DMS79 (cell line): ENCODE measurements around the gene GET4.

Experiments used
- DNase-seq: peaks from one replicate; lab custom pipeline; 2025; lab: John Stamatoyannopoulos, UW

GET4 gene

GRCh38 chr7:876077-876971, at the start of gene GET4:
TSS of gene GET4 (plus strand) at chr7:876554. CDS start at chr7:876646, 92 bp downstream.
- DNase-seq = peak; percentile 55

- DNase-seq = no peak
Measured at GRCh38 chr7:828793-829561, 47.4 kb upstream of the GET4 start.

- DNase-seq = no peak
Measured at GRCh38 chr7:830069-830468, 46.3 kb upstream of the GET4 start.

GRCh38 chr7:831596-832166, 44.7 kb upstream of the GET4 start:
- no peak for DNase-seq

- DNase-seq = no peak
Measured at GRCh38 chr7:832167-832967, 44.0 kb upstream of the GET4 start, which contains the start of gene SUN1. TSS of gene SUN1 (plus strand) at chr7:832476. CDS start at chr7:832525, 49 bp downstream.

- no peak for DNase-seq
Measured at GRCh38 chr7:832968-833424, 43.4 kb upstream of the GET4 start.

GRCh38 chr7:833601-834258, 42.6 kb upstream of the GET4 start:
- no peak for DNase-seq

- no peak for DNase-seq
Measured at GRCh38 chr7:834277-834676, 42.1 kb upstream of the GET4 start.

- DNase-seq = no peak
Measured at GRCh38 chr7:835021-835420, 41.3 kb upstream of the GET4 start.

- DNase-seq = no peak
Measured at GRCh38 chr7:835485-836401, 40.6 kb upstream of the GET4 start.

GRCh38 chr7:836429-836828, 39.9 kb upstream of the GET4 start:
- DNase-seq = no peak

GRCh38 chr7:837001-837400, 39.4 kb upstream of the GET4 start:
- no peak for DNase-seq

- no peak for DNase-seq
Measured at GRCh38 chr7:840001-840600, 36.3 kb upstream of the GET4 start.

- DNase-seq = no peak
Measured at GRCh38 chr7:841943-842342, 34.4 kb upstream of the GET4 start.

- no peak for DNase-seq
Measured at GRCh38 chr7:842431-843031, 33.8 kb upstream of the GET4 start.

GRCh38 chr7:843230-843629, 33.1 kb upstream of the GET4 start:
- DNase-seq = no peak

- no peak for DNase-seq
Measured at GRCh38 chr7:844043-844442, 32.3 kb upstream of the GET4 start.

- no peak for DNase-seq
Measured at GRCh38 chr7:844514-844913, 31.8 kb upstream of the GET4 start.

- no peak for DNase-seq
Measured at GRCh38 chr7:845091-845490, 31.3 kb upstream of the GET4 start.
